Measurements from ENCODE around the gene FAM3D.

The FAM3D gene

GRCh38 chr3:58672451-58672850 lies 5.9 kb upstream of the FAM3D start:
- H3K9me3 ChIP-seq (ENCODE audit: control insufficient read depth, low read length): no peaks in the 10 kb centered on the region
- no peaks in the 10 kb centered on the region for H3K27me3 ChIP-seq (replicated peaks; ENCODE audit: control insufficient read depth, insufficient read depth, low read length, poor library complexity, severe bottlenecking)
- H3K4me3 ChIP-seq (ENCODE audit: insufficient read depth, low read depth, low read length, poor library complexity, severe bottlenecking): no peak overlapping the region
- H3K36me3 ChIP-seq (ENCODE audit: control insufficient read depth, insufficient read depth, low read length): no peaks in the 10 kb centered on the region
- no peaks in the 10 kb centered on the region for H3K4me1 ChIP-seq (ENCODE audit: control insufficient read depth, insufficient read depth, low read length, poor library complexity, severe bottlenecking)
- no peak overlapping the region for H3K27ac ChIP-seq (ENCODE audit: insufficient read depth, low read length, poor library complexity, severe bottlenecking)
- no peak for DNase-seq

GRCh38 chr3:58670506-58671135 lies 4.0 kb upstream of the FAM3D start:
- DNase-seq: no peak
- H3K27ac ChIP-seq (ENCODE audit: insufficient read depth, low read length, poor library complexity, severe bottlenecking): no peak overlapping the region
- no peaks in the 10 kb centered on the region for H3K27me3 ChIP-seq (replicated peaks; ENCODE audit: control insufficient read depth, insufficient read depth, low read length, poor library complexity, severe bottlenecking)
- no peak overlapping the region for H3K4me3 ChIP-seq (ENCODE audit: insufficient read depth, low read depth, low read length, poor library complexity, severe bottlenecking)
- H3K9me3 ChIP-seq (ENCODE audit: control insufficient read depth, low read length): no peaks in the 10 kb centered on the region
- no peaks in the 10 kb centered on the region for H3K36me3 ChIP-seq (ENCODE audit: control insufficient read depth, insufficient read depth, low read length)
- no peaks in the 10 kb centered on the region for H3K4me1 ChIP-seq (ENCODE audit: control insufficient read depth, insufficient read depth, low read length, poor library complexity, severe bottlenecking)

GRCh38 chr3:58668247-58668646 lies 1.7 kb upstream of the FAM3D start:
- no peak for DNase-seq
- Histone ChIP-seq H3K27me3 (replicated peaks; ENCODE audit: control insufficient read depth, insufficient read depth, low read length, poor library complexity, severe bottlenecking) (no peaks in the 10 kb centered on the region), H3K9me3 (ENCODE audit: control insufficient read depth, low read length) (no peaks in the 10 kb centered on the region), H3K4me1 (ENCODE audit: control insufficient read depth, insufficient read depth, low read length, poor library complexity, severe bottlenecking) (no peaks in the 10 kb centered on the region), H3K4me3 (ENCODE audit: insufficient read depth, low read depth, low read length, poor library complexity, severe bottlenecking) (no peak overlapping the region), H3K36me3 (ENCODE audit: control insufficient read depth, insufficient read depth, low read length) (no peaks in the 10 kb centered on the region), H3K27ac (ENCODE audit: insufficient read depth, low read length, poor library complexity, severe bottlenecking) (no peak overlapping the region)

- Histone ChIP-seq H3K27me3 (replicated peaks; ENCODE audit: control insufficient read depth, insufficient read depth, low read length, poor library complexity, severe bottlenecking) (no peaks in the 10 kb centered on the region), H3K4me3 (ENCODE audit: insufficient read depth, low read depth, low read length, poor library complexity, severe bottlenecking) (no peak overlapping the region), H3K9me3 (ENCODE audit: control insufficient read depth, low read length) (no peaks in the 10 kb centered on the region), H3K36me3 (ENCODE audit: control insufficient read depth, insufficient read depth, low read length) (no peaks in the 10 kb centered on the region), H3K27ac (ENCODE audit: insufficient read depth, low read length, poor library complexity, severe bottlenecking) (no peak overlapping the region), H3K4me1 (ENCODE audit: control insufficient read depth, insufficient read depth, low read length, poor library complexity, severe bottlenecking) (no peaks in the 10 kb centered on the region)
- DNase-seq: no peak
Measured at GRCh38 chr3:58667704-58668103, 1.1 kb upstream of the FAM3D start.

GRCh38 chr3:58667229-58667628 lies 655 bp upstream of the FAM3D start:
- Histone ChIP-seq H3K4me3 (ENCODE audit: insufficient read depth, low read depth, low read length, poor library complexity, severe bottlenecking) (no peak overlapping the region), H3K9me3 (ENCODE audit: control insufficient read depth, low read length) (no peaks in the 10 kb centered on the region), H3K27me3 (replicated peaks; ENCODE audit: control insufficient read depth, insufficient read depth, low read length, poor library complexity, severe bottlenecking) (no peaks in the 10 kb centered on the region), H3K27ac (ENCODE audit: insufficient read depth, low read length, poor library complexity, severe bottlenecking) (no peak overlapping the region), H3K4me1 (ENCODE audit: control insufficient read depth, insufficient read depth, low read length, poor library complexity, severe bottlenecking) (no peaks in the 10 kb centered on the region), H3K36me3 (ENCODE audit: control insufficient read depth, insufficient read depth, low read length) (no peaks in the 10 kb centered on the region)
- no peak for DNase-seq

- Histone ChIP-seq H3K36me3 (ENCODE audit: control insufficient read depth, insufficient read depth, low read length) (no peaks in the 10 kb centered on the region), H3K27ac (ENCODE audit: insufficient read depth, low read length, poor library complexity, severe bottlenecking) (no peak overlapping the region), H3K27me3 (replicated peaks; ENCODE audit: control insufficient read depth, insufficient read depth, low read length, poor library complexity, severe bottlenecking) (no peaks in the 10 kb centered on the region), H3K4me1 (ENCODE audit: control insufficient read depth, insufficient read depth, low read length, poor library complexity, severe bottlenecking) (no peaks in the 10 kb centered on the region), H3K9me3 (ENCODE audit: control insufficient read depth, low read length) (no peaks in the 10 kb centered on the region), H3K4me3 (ENCODE audit: insufficient read depth, low read depth, low read length, poor library complexity, severe bottlenecking) (no peak overlapping the region)
- no peak for DNase-seq
Measured at GRCh38 chr3:58665405-58665804, 1.2 kb downstream of the FAM3D start.

- Histone ChIP-seq H3K4me1 (ENCODE audit: control insufficient read depth, insufficient read depth, low read length, poor library complexity, severe bottlenecking) (no peaks in the 10 kb centered on the region), H3K27ac (ENCODE audit: insufficient read depth, low read length, poor library complexity, severe bottlenecking) (no peak overlapping the region), H3K27me3 (replicated peaks; ENCODE audit: control insufficient read depth, insufficient read depth, low read length, poor library complexity, severe bottlenecking) (no peaks in the 10 kb centered on the region), H3K9me3 (ENCODE audit: control insufficient read depth, low read length) (no peaks in the 10 kb centered on the region), H3K4me3 (ENCODE audit: insufficient read depth, low read depth, low read length, poor library complexity, severe bottlenecking) (no peak overlapping the region), H3K36me3 (ENCODE audit: control insufficient read depth, insufficient read depth, low read length) (no peaks in the 10 kb centered on the region)
- DNase-seq: no peak
Measured at GRCh38 chr3:58664611-58665010, 2.0 kb downstream of the FAM3D start.

GRCh38 chr3:58661836-58662420 lies 4.6 kb downstream of the FAM3D start:
- no peaks in the 10 kb centered on the region for H3K9me3 ChIP-seq (ENCODE audit: control insufficient read depth, low read length)
- no peak overlapping the region for H3K27ac ChIP-seq (ENCODE audit: insufficient read depth, low read length, poor library complexity, severe bottlenecking)
- H3K4me1 ChIP-seq (ENCODE audit: control insufficient read depth, insufficient read depth, low read length, poor library complexity, severe bottlenecking): no peaks in the 10 kb centered on the region
- H3K27me3 ChIP-seq (replicated peaks; ENCODE audit: control insufficient read depth, insufficient read depth, low read length, poor library complexity, severe bottlenecking): no peaks in the 10 kb centered on the region
- no peaks in the 10 kb centered on the region for H3K36me3 ChIP-seq (ENCODE audit: control insufficient read depth, insufficient read depth, low read length)
- no peak for DNase-seq
- H3K4me3 ChIP-seq (ENCODE audit: insufficient read depth, low read depth, low read length, poor library complexity, severe bottlenecking): no peak overlapping the region

GRCh38 chr3:58660998-58661397 lies 5.6 kb downstream of the FAM3D start:
- H3K4me3 ChIP-seq (ENCODE audit: insufficient read depth, low read depth, low read length, poor library complexity, severe bottlenecking): no peak overlapping the region
- DNase-seq: no peak
- H3K9me3 ChIP-seq (ENCODE audit: control insufficient read depth, low read length): no peaks in the 10 kb centered on the region
- H3K4me1 ChIP-seq (ENCODE audit: control insufficient read depth, insufficient read depth, low read length, poor library complexity, severe bottlenecking): no peaks in the 10 kb centered on the region
- H3K36me3 ChIP-seq (ENCODE audit: control insufficient read depth, insufficient read depth, low read length): no peaks in the 10 kb centered on the region
- no peak overlapping the region for H3K27ac ChIP-seq (ENCODE audit: insufficient read depth, low read length, poor library complexity, severe bottlenecking)
- H3K27me3 ChIP-seq (replicated peaks; ENCODE audit: control insufficient read depth, insufficient read depth, low read length, poor library complexity, severe bottlenecking): no peaks in the 10 kb centered on the region

GRCh38 chr3:58659051-58659675 lies 7.4 kb downstream of the FAM3D start:
- Histone ChIP-seq H3K27ac (ENCODE audit: insufficient read depth, low read length, poor library complexity, severe bottlenecking) (no peak overlapping the region), H3K4me1 (ENCODE audit: control insufficient read depth, insufficient read depth, low read length, poor library complexity, severe bottlenecking) (no peaks in the 10 kb centered on the region), H3K36me3 (ENCODE audit: control insufficient read depth, insufficient read depth, low read length) (no peaks in the 10 kb centered on the region), H3K27me3 (replicated peaks; ENCODE audit: control insufficient read depth, insufficient read depth, low read length, poor library complexity, severe bottlenecking) (no peaks in the 10 kb centered on the region), H3K9me3 (ENCODE audit: control insufficient read depth, low read length) (no peaks in the 10 kb centered on the region), H3K4me3 (ENCODE audit: insufficient read depth, low read depth, low read length, poor library complexity, severe bottlenecking) (no peak overlapping the region)
- no peak for DNase-seq

All from effector memory CD4-positive, alpha-beta T cell (primary cell).